Liver (tissue), 3 donors: ENCODE measurements around the gene TNIP3.

Source experiments
- ATF3 ChIP-seq: IDR thresholded peaks from 2 replicates; pipeline ENCODE4 v1.6.1; 2016; ENCODE audit warnings: antibody characterized with exemption
- FOXA1 ChIP-seq: IDR thresholded peaks from 2 replicates; pipeline ENCODE4 v1.6.1; 2016; ENCODE audit warnings: antibody characterized with exemption
- RAD21 ChIP-seq, 2 donors: IDR thresholded peaks; 2 replicates each; pipeline ENCODE4 v1.6.1; 2016; ENCODE audit warnings: antibody characterized with exemption in 2 of 2, mild to moderate bottlenecking in 2 of 2
- RXRA ChIP-seq, 2 donors: IDR thresholded peaks; 2 replicates each; pipeline ENCODE4 v1.6.1; 2017 to 2018; ENCODE audit warnings: antibody characterized with exemption in 2 of 2, mild to moderate bottlenecking in 1 of 2
- SP1 ChIP-seq: IDR thresholded peaks from 2 replicates; pipeline ENCODE4 v1.6.1; 2018; ENCODE audit warnings: antibody characterized with exemption, mild to moderate bottlenecking
- TF ChIP-seq, protein P1 (sequence below): fragments of 150-350 bp; IDR thresholded peaks from 2 replicates; pipeline ENCODE4 v1.5.1; 2017; ENCODE audit warnings: improper control_type of control experiment, low read depth, low read length; ENCODE audit not compliant: missing input control
- TF ChIP-seq, protein P2 (sequence below): IDR thresholded peaks from 2 replicates; pipeline ENCODE4 v1.6.1; 2016; ENCODE audit warnings: antibody characterized with exemption, mild to moderate bottlenecking
- donor health status: healthy.
- donor health status: healthy.

DNA sequence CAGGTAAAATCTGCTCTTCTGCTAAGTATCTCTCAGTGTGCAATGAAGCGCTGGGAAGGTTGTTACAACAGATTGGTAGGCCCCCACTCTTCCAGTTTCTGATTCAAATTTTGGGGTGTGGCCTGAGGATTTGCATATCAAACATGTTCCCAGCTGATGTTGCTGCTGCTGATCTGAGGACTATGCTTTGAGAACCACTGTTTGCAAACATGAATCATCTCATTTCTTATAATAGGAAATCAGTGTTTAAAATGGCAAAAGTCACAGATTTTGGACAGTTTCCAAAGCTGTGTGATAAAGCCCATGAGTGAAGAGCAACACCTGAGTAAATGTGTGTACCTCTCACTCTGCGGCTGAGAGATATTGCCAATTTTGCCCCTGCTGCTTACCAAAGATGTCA lies 55.6 kb downstream of the TNIP3 start:
- TF ChIP-seq SP1 = no peak
- TF ChIP-seq FOXA1 = no peak
- TF ChIP-seq, protein P1, sequence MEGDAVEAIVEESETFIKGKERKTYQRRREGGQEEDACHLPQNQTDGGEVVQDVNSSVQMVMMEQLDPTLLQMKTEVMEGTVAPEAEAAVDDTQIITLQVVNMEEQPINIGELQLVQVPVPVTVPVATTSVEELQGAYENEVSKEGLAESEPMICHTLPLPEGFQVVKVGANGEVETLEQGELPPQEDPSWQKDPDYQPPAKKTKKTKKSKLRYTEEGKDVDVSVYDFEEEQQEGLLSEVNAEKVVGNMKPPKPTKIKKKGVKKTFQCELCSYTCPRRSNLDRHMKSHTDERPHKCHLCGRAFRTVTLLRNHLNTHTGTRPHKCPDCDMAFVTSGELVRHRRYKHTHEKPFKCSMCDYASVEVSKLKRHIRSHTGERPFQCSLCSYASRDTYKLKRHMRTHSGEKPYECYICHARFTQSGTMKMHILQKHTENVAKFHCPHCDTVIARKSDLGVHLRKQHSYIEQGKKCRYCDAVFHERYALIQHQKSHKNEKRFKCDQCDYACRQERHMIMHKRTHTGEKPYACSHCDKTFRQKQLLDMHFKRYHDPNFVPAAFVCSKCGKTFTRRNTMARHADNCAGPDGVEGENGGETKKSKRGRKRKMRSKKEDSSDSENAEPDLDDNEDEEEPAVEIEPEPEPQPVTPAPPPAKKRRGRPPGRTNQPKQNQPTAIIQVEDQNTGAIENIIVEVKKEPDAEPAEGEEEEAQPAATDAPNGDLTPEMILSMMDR = no peak
- TF ChIP-seq, protein P2, sequence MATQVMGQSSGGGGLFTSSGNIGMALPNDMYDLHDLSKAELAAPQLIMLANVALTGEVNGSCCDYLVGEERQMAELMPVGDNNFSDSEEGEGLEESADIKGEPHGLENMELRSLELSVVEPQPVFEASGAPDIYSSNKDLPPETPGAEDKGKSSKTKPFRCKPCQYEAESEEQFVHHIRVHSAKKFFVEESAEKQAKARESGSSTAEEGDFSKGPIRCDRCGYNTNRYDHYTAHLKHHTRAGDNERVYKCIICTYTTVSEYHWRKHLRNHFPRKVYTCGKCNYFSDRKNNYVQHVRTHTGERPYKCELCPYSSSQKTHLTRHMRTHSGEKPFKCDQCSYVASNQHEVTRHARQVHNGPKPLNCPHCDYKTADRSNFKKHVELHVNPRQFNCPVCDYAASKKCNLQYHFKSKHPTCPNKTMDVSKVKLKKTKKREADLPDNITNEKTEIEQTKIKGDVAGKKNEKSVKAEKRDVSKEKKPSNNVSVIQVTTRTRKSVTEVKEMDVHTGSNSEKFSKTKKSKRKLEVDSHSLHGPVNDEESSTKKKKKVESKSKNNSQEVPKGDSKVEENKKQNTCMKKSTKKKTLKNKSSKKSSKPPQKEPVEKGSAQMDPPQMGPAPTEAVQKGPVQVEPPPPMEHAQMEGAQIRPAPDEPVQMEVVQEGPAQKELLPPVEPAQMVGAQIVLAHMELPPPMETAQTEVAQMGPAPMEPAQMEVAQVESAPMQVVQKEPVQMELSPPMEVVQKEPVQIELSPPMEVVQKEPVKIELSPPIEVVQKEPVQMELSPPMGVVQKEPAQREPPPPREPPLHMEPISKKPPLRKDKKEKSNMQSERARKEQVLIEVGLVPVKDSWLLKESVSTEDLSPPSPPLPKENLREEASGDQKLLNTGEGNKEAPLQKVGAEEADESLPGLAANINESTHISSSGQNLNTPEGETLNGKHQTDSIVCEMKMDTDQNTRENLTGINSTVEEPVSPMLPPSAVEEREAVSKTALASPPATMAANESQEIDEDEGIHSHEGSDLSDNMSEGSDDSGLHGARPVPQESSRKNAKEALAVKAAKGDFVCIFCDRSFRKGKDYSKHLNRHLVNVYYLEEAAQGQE = no peak
- TF ChIP-seq RXRA (IDR thresholded peaks at IDR 0.05) = no peak
- no peak for TF ChIP-seq RAD21 (IDR thresholded peaks at IDR 0.05)
- no peak for TF ChIP-seq ATF3
